ENCODE measurements around the gene SFT2D3.
A peak's percentile ranks its signal among the peaks of the same experiment; 100 is the strongest.

SFT2D3 gene

GRCh38 chr2:127681288-127681804 lies 20.0 kb upstream of the SFT2D3 start:
- no peak for FAIRE-seq

GRCh38 chr2:127681976-127682857 lies 19.1 kb upstream of the SFT2D3 start:
- no peak for DNase-seq (ENCODE audit: insufficient read length, low spot score)
- no peak for FAIRE-seq

More at GRCh38 chr2:127681288-127681804, 20.0 kb upstream of the SFT2D3 start:
- DNase-seq (ENCODE audit: insufficient read length, low spot score), result no peak

- DNase-seq (ENCODE audit: insufficient read length, low spot score) (no peak), FAIRE-seq (no peak)
Observed at GRCh38 chr2:127683056-127683455, 18.2 kb upstream of the SFT2D3 start.

- no peak for DNase-seq (ENCODE audit: insufficient read length, low spot score)
- FAIRE-seq, result no peak
Observed at GRCh38 chr2:127683757-127684156, 17.5 kb upstream of the SFT2D3 start.

GRCh38 chr2:127685410-127686080 lies 15.8 kb upstream of the SFT2D3 start:
- DNase-seq (ENCODE audit: insufficient read length, low spot score) (no peak), FAIRE-seq (no peak)

GRCh38 chr2:127688405-127688804 lies 12.9 kb upstream of the SFT2D3 start:
- FAIRE-seq, result no peak

GRCh38 chr2:127690696-127691095 lies 10.6 kb upstream of the SFT2D3 start:
- FAIRE-seq, result no peak

More at GRCh38 chr2:127688405-127688804, 12.9 kb upstream of the SFT2D3 start:
- DNase-seq (ENCODE audit: insufficient read length, low spot score), result no peak

GRCh38 chr2:127694986-127695385 lies 6.3 kb upstream of the SFT2D3 start:
- DNase-seq (ENCODE audit: insufficient read length, low spot score) (no peak), FAIRE-seq (no peak)

More at GRCh38 chr2:127690696-127691095, 10.6 kb upstream of the SFT2D3 start:
- no peak for DNase-seq (ENCODE audit: insufficient read length, low spot score)

GRCh38 chr2:127695491-127696472 lies 5.5 kb upstream of the SFT2D3 start:
- DNase-seq (ENCODE audit: insufficient read length, low spot score) (no peak), FAIRE-seq (no peak)

GRCh38 chr2:127697482-127698180 lies 3.7 kb upstream of the SFT2D3 start:
- no peak for FAIRE-seq
- no peak for DNase-seq (ENCODE audit: insufficient read length, low spot score)

- DNase-seq (ENCODE audit: insufficient read length, low spot score), result no peak
- no peak for FAIRE-seq
Observed at GRCh38 chr2:127698553-127699355, 2.5 kb upstream of the SFT2D3 start.

- peak; percentile 93 for DNase-seq (ENCODE audit: insufficient read length, low spot score)
- FAIRE-seq, result peak; percentile 92
Observed at GRCh38 chr2:127700527-127701192, 637 bp upstream of the SFT2D3 start.

GRCh38 chr2:127701651-127702394 lies 526 bp downstream of the SFT2D3 start:
- peak; percentile 71 for DNase-seq (ENCODE audit: insufficient read length, low spot score)
- peak; percentile 90 for FAIRE-seq

- DNase-seq (ENCODE audit: insufficient read length, low spot score) (no peak), FAIRE-seq (peak; percentile 51)
Observed at GRCh38 chr2:127702395-127703009, 1.2 kb downstream of the SFT2D3 start.

GRCh38 chr2:127703282-127703681 lies 2.0 kb downstream of the SFT2D3 start:
- no peak for FAIRE-seq

GRCh38 chr2:127704641-127705390 lies 3.5 kb downstream of the SFT2D3 start:
- DNase-seq (ENCODE audit: insufficient read length, low spot score) (no peak), FAIRE-seq (no peak)

More at GRCh38 chr2:127703282-127703681, 2.0 kb downstream of the SFT2D3 start:
- DNase-seq (ENCODE audit: insufficient read length, low spot score), result no peak

Measured in GM19239 (cell line).